ENCODE measurements around the gene KRT38. TPM values are rescaled to one million over a fixed set of nuclear protein-coding genes. Genes with fewer than 3 reads are reported as not detected.
A peak's percentile ranks its signal among the peaks of the same experiment; 100 is the strongest.

The KRT38 gene
- total RNA-seq, 1 experiment from 2014 or later, result not detected

DNA sequence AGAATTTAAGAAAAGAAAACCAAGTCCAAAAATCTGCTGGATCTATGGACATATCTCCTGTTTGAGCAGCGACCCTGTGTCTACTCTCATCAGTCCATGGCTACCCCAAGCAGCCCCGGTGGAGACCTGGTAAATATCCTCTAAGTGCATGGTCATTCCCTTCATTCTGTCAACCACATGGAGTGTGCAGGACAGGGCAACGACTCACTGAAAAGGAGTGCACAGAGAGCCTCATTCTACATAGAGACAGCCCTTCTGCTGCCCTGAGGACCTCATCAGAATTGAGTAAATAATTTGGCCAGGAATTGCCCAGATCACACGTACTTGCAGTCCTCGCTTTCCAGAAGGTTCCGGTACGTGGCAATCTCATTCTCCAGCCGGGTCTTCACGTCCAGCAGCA is 3.0 kb downstream of the KRT38 start:
- no peak overlapping the region for H4K5ac ChIP-seq (ENCODE audit: insufficient read length, low read depth, low read length)
- no peak overlapping the region for H3K9ac ChIP-seq (ENCODE audit: extremely low read depth, insufficient read length, low read length)
- no peak overlapping the region for H2AFZ ChIP-seq (ENCODE audit: low read length)
- DNase-seq, result no peak
- Mint-ChIP-seq H3K4me3 (no peak overlapping the region), H3K4me1 (peaks cover 2 to 4% of the 10 kb centered on the region in 2 experiments), H3K36me3 (ENCODE audit: insufficient read depth in 1 of 3, low read depth in 3 of 3) (no peaks in the 10 kb centered on the region; a peak in 1 of 7 replicates), H3K9me3 (no peaks in the 10 kb centered on the region; a peak in 1 of 5 replicates), H3K27ac (peak overlapping the region in 1 of 3 experiments; percentile 62; a peak in 1 of 7 replicates), H3K27me3 (ENCODE audit: low read depth) (peaks cover 10% of the 10 kb centered on the region)
- H3K4ac ChIP-seq (ENCODE audit: low read depth, low read length), result no peak overlapping the region
- no peaks in the 10 kb centered on the region for H4K20me1 ChIP-seq (ENCODE audit: control insufficient read depth, insufficient read depth, insufficient read length)
- no peak overlapping the region for H4K91ac ChIP-seq (ENCODE audit: insufficient read length, low read depth, low read length)
- no peak overlapping the region for H3K23ac ChIP-seq (ENCODE audit: insufficient read length, low read depth, low read length)
- no peak overlapping the region for H3K4me2 ChIP-seq (ENCODE audit: insufficient read depth, insufficient read length, low read length)
- no peak overlapping the region for H2BK12ac ChIP-seq (ENCODE audit: insufficient read length, low read depth, low read length)
- H3K14ac ChIP-seq (ENCODE audit: insufficient read depth, low read length), result no peak overlapping the region
- no peaks in the 10 kb centered on the region for H3K4me1 ChIP-seq (ENCODE audit: insufficient read depth, low read length)
- WGBS (ENCODE audit: extremely low coverage, insufficient read length, low lambda C conversion rate), result no CpG with 5 or more reads among the region's 9 CpGs
- H3K23me2 ChIP-seq (ENCODE audit: insufficient read length, low read depth, low read length, poor library complexity, severe bottlenecking), result no peaks in the 10 kb centered on the region
- no peak overlapping the region for H3K27ac ChIP-seq (ENCODE audit: insufficient read length, low read depth, low read length)
- TF ChIP-seq, protein P1, sequence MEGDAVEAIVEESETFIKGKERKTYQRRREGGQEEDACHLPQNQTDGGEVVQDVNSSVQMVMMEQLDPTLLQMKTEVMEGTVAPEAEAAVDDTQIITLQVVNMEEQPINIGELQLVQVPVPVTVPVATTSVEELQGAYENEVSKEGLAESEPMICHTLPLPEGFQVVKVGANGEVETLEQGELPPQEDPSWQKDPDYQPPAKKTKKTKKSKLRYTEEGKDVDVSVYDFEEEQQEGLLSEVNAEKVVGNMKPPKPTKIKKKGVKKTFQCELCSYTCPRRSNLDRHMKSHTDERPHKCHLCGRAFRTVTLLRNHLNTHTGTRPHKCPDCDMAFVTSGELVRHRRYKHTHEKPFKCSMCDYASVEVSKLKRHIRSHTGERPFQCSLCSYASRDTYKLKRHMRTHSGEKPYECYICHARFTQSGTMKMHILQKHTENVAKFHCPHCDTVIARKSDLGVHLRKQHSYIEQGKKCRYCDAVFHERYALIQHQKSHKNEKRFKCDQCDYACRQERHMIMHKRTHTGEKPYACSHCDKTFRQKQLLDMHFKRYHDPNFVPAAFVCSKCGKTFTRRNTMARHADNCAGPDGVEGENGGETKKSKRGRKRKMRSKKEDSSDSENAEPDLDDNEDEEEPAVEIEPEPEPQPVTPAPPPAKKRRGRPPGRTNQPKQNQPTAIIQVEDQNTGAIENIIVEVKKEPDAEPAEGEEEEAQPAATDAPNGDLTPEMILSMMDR (conservative IDR thresholded peaks at IDR 0.05), result no peak
- H3K56ac ChIP-seq (ENCODE audit: insufficient read length, low read depth, low read length), result no peak overlapping the region
- H3T11ph ChIP-seq (ENCODE audit: low read length), result no peak overlapping the region
- H3K18ac ChIP-seq (ENCODE audit: insufficient read length, low read depth, low read length), result no peak overlapping the region
- H3K27me3 ChIP-seq (ENCODE audit: insufficient read depth, low read length), result no peaks in the 10 kb centered on the region
- H2BK20ac ChIP-seq (ENCODE audit: low read depth, low read length, poor library complexity, severe bottlenecking), result no peak overlapping the region
- no peak overlapping the region for H2BK5ac ChIP-seq (ENCODE audit: insufficient read length, low read length)
- no peak overlapping the region for H2BK15ac ChIP-seq (ENCODE audit: low read depth, low read length)
- H3K79me2 ChIP-seq (ENCODE audit: insufficient read depth, low read length), result no peaks in the 10 kb centered on the region
- H3K79me1 ChIP-seq (ENCODE audit: insufficient read depth, low read depth, low read length, poor library complexity, severe bottlenecking), result no peaks in the 10 kb centered on the region
- no peak overlapping the region for H4K8ac ChIP-seq (replicated peaks; ENCODE audit: insufficient read length, low read depth, low read length)
- no peak overlapping the region for H2AK5ac ChIP-seq (ENCODE audit: insufficient read length, low read length)
- H3K9me3 ChIP-seq (ENCODE audit: control insufficient read depth, low read depth, low read length), result no peaks in the 10 kb centered on the region
- no peak overlapping the region for H2BK120ac ChIP-seq (ENCODE audit: low read depth, low read length, poor library complexity, severe bottlenecking)

Data from H9 (cell line).